Skin of body (tissue), 2 donors: Measurements from ENCODE around the gene HSPG2. TPM values are rescaled to one million over a fixed set of nuclear protein-coding genes. Genes with fewer than 3 reads are reported as not detected.
"Not testable (repeated sequence)": the region's sequence is repeated elsewhere in the genome, so short reads cannot be mapped to it uniquely, and the experiment has no call there.

Experiments used
- DNase-seq: peaks from one replicate; lab custom pipeline; 2025; lab: John Stamatoyannopoulos, UW
- total RNA-seq: library from RNA; depleted of rRNA; stranded (reverse); fragments of >200 nt; gene quantifications from one replicate; pipeline ENCODE4 v1.2.3, GENCODE V29; 2014

The HSPG2 gene
- total RNA-seq, 1 donor from 2014 or later = 121 TPM

GRCh38 chr1:21813542-21813941 is 123.6 kb downstream of the HSPG2 start:
- DNase-seq = no peak

- DNase-seq = no peak
Measured at GRCh38 chr1:21811875-21812305, 125.2 kb downstream of the HSPG2 start, which contains the start of gene LDLRAD2. LDLRAD2 (plus strand) TSS chr1:21812265; CDS start chr1:21812452, 187 bp downstream.

GRCh38 chr1:21804536-21804935 is 132.6 kb downstream of the HSPG2 start:
- no peak for DNase-seq

GRCh38 chr1:21801100-21801499 is 136.0 kb downstream of the HSPG2 start:
- no peak for DNase-seq

- no peak for DNase-seq
Measured at GRCh38 chr1:21799730-21800129, 137.4 kb downstream of the HSPG2 start.

- DNase-seq = no peak
Measured at GRCh38 chr1:21795075-21795474, 142.0 kb downstream of the HSPG2 start.

GRCh38 chr1:21794656-21795055 is 142.5 kb downstream of the HSPG2 start:
- no peak for DNase-seq

- DNase-seq = no peak
Measured at GRCh38 chr1:21793104-21793503, 144.0 kb downstream of the HSPG2 start.

GRCh38 chr1:21786640-21787039 is 150.5 kb downstream of the HSPG2 start:
- no peak for DNase-seq

GRCh38 chr1:21785764-21786163 is 151.3 kb downstream of the HSPG2 start:
- DNase-seq = not testable (repeated sequence)

- DNase-seq = no peak
Measured at GRCh38 chr1:21783679-21784603, 153.2 kb downstream of the HSPG2 start.

GRCh38 chr1:21782868-21783678 is 154.0 kb downstream of the HSPG2 start, which contains the start of gene USP48:
USP48 (minus strand) TSS chr1:21783149; CDS start chr1:21782957, 192 bp downstream.
- peak; percentile 97 for DNase-seq

- DNase-seq = peak; percentile 49
Measured at GRCh38 chr1:21782349-21782867, 154.7 kb downstream of the HSPG2 start.

GRCh38 chr1:21781815-21782348 is 155.2 kb downstream of the HSPG2 start:
- peak; percentile 38 for DNase-seq

- no peak for DNase-seq
Measured at GRCh38 chr1:21779613-21780521, 157.2 kb downstream of the HSPG2 start.

GRCh38 chr1:21778405-21778727 is 158.7 kb downstream of the HSPG2 start:
- DNase-seq = no peak

GRCh38 chr1:21776925-21777324 is 160.2 kb downstream of the HSPG2 start:
- DNase-seq = not testable (repeated sequence)

GRCh38 chr1:21775985-21776562 is 161.0 kb downstream of the HSPG2 start:
- no peak for DNase-seq

GRCh38 chr1:21775550-21775914 is 161.6 kb downstream of the HSPG2 start:
- no peak for DNase-seq

GRCh38 chr1:21774835-21775549 is 162.1 kb downstream of the HSPG2 start:
- DNase-seq = no peak
